Testis (tissue), 3 donors: Measurements from ENCODE around the gene DMBT1. TPM values are rescaled to one million over a fixed set of nuclear protein-coding genes. Genes with fewer than 3 reads are reported as not detected.

Experiments used
- DNase-seq: peaks from one replicate; pipeline ENCODE4 v3.0.0-alpha.2; 2019
- H3K27ac ChIP-seq, 2 donors: fragments of 200-600 bp; sonication (generic); one replicate each; pipeline ENCODE4 v1.5.1; 2019
- H3K27me3 ChIP-seq: fragments of 200-600 bp; sonication (generic); one replicate; pipeline ENCODE4 v1.5.1; 2019
- H3K36me3 ChIP-seq: fragments of 200-600 bp; sonication (generic); one replicate; pipeline ENCODE4 v1.5.1; 2017; ENCODE audit warnings: low read depth; ENCODE audit errors: missing control alignments
- H3K4me1 ChIP-seq: fragments of 200-600 bp; sonication (generic); one replicate; pipeline ENCODE4 v1.5.1; 2019
- H3K4me3 ChIP-seq, 2 donors: fragments of 200-600 bp; sonication (generic); one replicate each; pipeline ENCODE4 v1.5.1; 2017 to 2019
- H3K9me3 ChIP-seq: fragments of 200-600 bp; sonication (generic); one replicate; pipeline ENCODE4 v1.5.1; 2017
- CTCF ChIP-seq, 3 experiments: fragments of 450-650 bp in 2 of 3; fragments of 200-600 bp in 1 of 3; sonication (generic) in 1 of 3; IDR thresholded peaks; one replicate each; pipeline ENCODE4 v1.5.1; 2016 to 2019; ENCODE audit warnings: antibody characterized with exemption in 3 of 3, mild to moderate bottlenecking in 2 of 3, moderate library complexity in 1 of 3
- POLR2A ChIP-seq: fragments of 450-650 bp; IDR thresholded peaks from one replicate; pipeline ENCODE4 v1.6.1; 2017; ENCODE audit warnings: antibody characterized with exemption, mild to moderate bottlenecking, moderate library complexity
- WGBS, 2 donors: methylation state at CpG; one replicate each; pipeline ENCODE4 v1.1.5; 2018; 5-methylcytosine and 5-hydroxymethylcytosine counted together
- intact Hi-C: fragments of 100-400 bp; cut with DNase I; formaldehyde crosslinking; loops from one replicate; pipeline ENCODE4 v1.15.1; 2023; ENCODE audit warnings: low total_unique reads
- polyA plus RNA-seq: library from polyadenylated mRNA; stranded (reverse); fragments of 350-450 nt; fragmentation: Illumina TruSeq; extraction: RNeasy Lipid Tissue Mini Kit (QIAGEN cat#74804); gene quantifications from one replicate; pipeline ENCODE4 v1.2.3, GENCODE V29; 2014; ENCODE audit warnings: low read depth, low replicate concordance; ENCODE audit not compliant: insufficient read depth
- total RNA-seq, 2 donors: library from RNA; depleted of rRNA; stranded (reverse); fragments of >200 nt; gene quantifications; one replicate each; pipeline ENCODE4 v1.2.3, GENCODE V29; 2016

Gene DMBT1
- total and polyA plus RNA-seq, 3 donors from 2014 or later, result 0.87 to 2.7 (median 1.2) TPM

GRCh38 chr10:122658356-122659049, 97.9 kb downstream of the DMBT1 start:
- Histone ChIP-seq H3K4me3 (no peak overlapping the region), H3K9me3 (no peaks in the 10 kb centered on the region), H3K27ac (no peak overlapping the region), H3K27me3 (no peaks in the 10 kb centered on the region), H3K4me1 (no peaks in the 10 kb centered on the region), H3K36me3 (no peaks in the 10 kb centered on the region)
- TF ChIP-seq POLR2A (no peak), CTCF (IDR thresholded peaks at IDR 0.05) (no peak)
- WGBS, 2 donors, result 60 to 61% methylated on average over 8 of the region's 8 CpGs
- intact Hi-C loops, result no loop called here
- no peak for DNase-seq

- intact Hi-C loops, result no loop called here
- 81 to 84% methylated on average over 6 of the region's 6 CpGs for WGBS, 2 donors
- no peak for DNase-seq
These were observed 98.6 kb downstream of the DMBT1 start for GRCh38 chr10:122659126-122659525.

GRCh38 chr10:122659651-122660050, 99.1 kb downstream of the DMBT1 start:
- DNase-seq, result no peak
- no peaks in the 10 kb centered on the region for H3K9me3 ChIP-seq
- no peak overlapping the region for H3K4me3 ChIP-seq
- no peaks in the 10 kb centered on the region for H3K27me3 ChIP-seq
- H3K4me1 ChIP-seq, result no peaks in the 10 kb centered on the region
- intact Hi-C loops, result no loop called here
- no peak for TF ChIP-seq POLR2A
- TF ChIP-seq CTCF (IDR thresholded peaks at IDR 0.05), result no peak
- no peak overlapping the region for H3K27ac ChIP-seq
- no peaks in the 10 kb centered on the region for H3K36me3 ChIP-seq
- WGBS, 2 donors, result 91 to 93% methylated on average over 7 of the region's 7 CpGs

More at GRCh38 chr10:122659126-122659525, 98.6 kb downstream of the DMBT1 start:
- H3K27me3 ChIP-seq, result no peaks in the 10 kb centered on the region
- no peak overlapping the region for H3K4me3 ChIP-seq
- H3K36me3 ChIP-seq, result no peaks in the 10 kb centered on the region
- no peaks in the 10 kb centered on the region for H3K4me1 ChIP-seq
- TF ChIP-seq POLR2A, result no peak
- no peak for TF ChIP-seq CTCF (IDR thresholded peaks at IDR 0.05)
- H3K9me3 ChIP-seq, result no peaks in the 10 kb centered on the region
- H3K27ac ChIP-seq, result no peak overlapping the region

GRCh38 chr10:122660696-122661095, 100.1 kb downstream of the DMBT1 start:
- H3K9me3 ChIP-seq, result no peaks in the 10 kb centered on the region
- intact Hi-C loops, result no loop called here
- TF ChIP-seq POLR2A, result no peak
- TF ChIP-seq CTCF (IDR thresholded peaks at IDR 0.05), result no peak
- 88 to 89% methylated on average over 6 of the region's 6 CpGs for WGBS, 2 donors
- H3K27me3 ChIP-seq, result no peaks in the 10 kb centered on the region
- H3K27ac ChIP-seq, result no peak overlapping the region
- no peak overlapping the region for H3K4me3 ChIP-seq
- DNase-seq, result no peak
- H3K4me1 ChIP-seq, result peaks cover 4% of the 10 kb centered on the region
- H3K36me3 ChIP-seq, result no peaks in the 10 kb centered on the region

GRCh38 chr10:122662231-122662630, 101.7 kb downstream of the DMBT1 start:
- WGBS, 2 donors, result 80 to 84% methylated on average over 6 of the region's 6 CpGs

More at GRCh38 chr10:122662231-122662630, 101.7 kb downstream of the DMBT1 start:
- no peak for TF ChIP-seq CTCF (IDR thresholded peaks at IDR 0.05)
- no peak for TF ChIP-seq POLR2A
- Histone ChIP-seq H3K9me3 (no peaks in the 10 kb centered on the region), H3K27me3 (no peaks in the 10 kb centered on the region), H3K4me1 (peaks cover 10% of the 10 kb centered on the region), H3K36me3 (no peaks in the 10 kb centered on the region), H3K4me3 (no peak overlapping the region), H3K27ac (no peak overlapping the region)
- intact Hi-C loops, result no loop called here
- no peak for DNase-seq
